ENCODE results near the gene ZNF236.

ZNF236 gene

GRCh38 chr18:77000527-77000926 lies 178.2 kb downstream of the ZNF236 start:
- Histone ChIP-seq H3K9ac (ENCODE audit: low read depth, low read length) (no peak overlapping the region), H3K4me3 (ENCODE audit: low read depth, low read length) (no peak overlapping the region), H3K4me1 (ENCODE audit: control insufficient read depth, insufficient read depth, low read length) (peaks cover 2% of the 10 kb centered on the region), H3K27me3 (ENCODE audit: control insufficient read depth, insufficient read depth, low read length) (no peaks in the 10 kb centered on the region), H3K9me3 (ENCODE audit: control insufficient read depth, insufficient read depth, low read length) (no peaks in the 10 kb centered on the region), H3K36me3 (ENCODE audit: control insufficient read depth, insufficient read depth, low read length) (no peaks in the 10 kb centered on the region)

GRCh38 chr18:77001041-77001440 lies 178.7 kb downstream of the ZNF236 start:
- Histone ChIP-seq H3K36me3 (ENCODE audit: control insufficient read depth, insufficient read depth, low read length) (no peaks in the 10 kb centered on the region), H3K27me3 (ENCODE audit: control insufficient read depth, insufficient read depth, low read length) (no peaks in the 10 kb centered on the region), H3K9me3 (ENCODE audit: control insufficient read depth, insufficient read depth, low read length) (no peaks in the 10 kb centered on the region), H3K4me1 (ENCODE audit: control insufficient read depth, insufficient read depth, low read length) (no peaks in the 10 kb centered on the region), H3K9ac (ENCODE audit: low read depth, low read length) (no peak overlapping the region), H3K4me3 (ENCODE audit: low read depth, low read length) (no peak overlapping the region)

- H3K9me3 ChIP-seq (ENCODE audit: control insufficient read depth, insufficient read depth, low read length) = no peaks in the 10 kb centered on the region
- H3K27me3 ChIP-seq (ENCODE audit: control insufficient read depth, insufficient read depth, low read length) = no peaks in the 10 kb centered on the region
- peaks cover 4% of the 10 kb centered on the region for H3K4me1 ChIP-seq (ENCODE audit: control insufficient read depth, insufficient read depth, low read length)
- H3K9ac ChIP-seq (ENCODE audit: low read depth, low read length) = no peak overlapping the region
- no peaks in the 10 kb centered on the region for H3K36me3 ChIP-seq (ENCODE audit: control insufficient read depth, insufficient read depth, low read length)
- H3K4me3 ChIP-seq (ENCODE audit: low read depth, low read length) = no peak overlapping the region
Observed at GRCh38 chr18:77001979-77002378, 179.6 kb downstream of the ZNF236 start.

GRCh38 chr18:77002496-77002895 lies 180.1 kb downstream of the ZNF236 start:
- H3K4me1 ChIP-seq (ENCODE audit: control insufficient read depth, insufficient read depth, low read length) = peaks cover 5% of the 10 kb centered on the region
- H3K27me3 ChIP-seq (ENCODE audit: control insufficient read depth, insufficient read depth, low read length) = no peaks in the 10 kb centered on the region
- H3K9ac ChIP-seq (ENCODE audit: low read depth, low read length) = no peak overlapping the region
- no peaks in the 10 kb centered on the region for H3K9me3 ChIP-seq (ENCODE audit: control insufficient read depth, insufficient read depth, low read length)
- H3K36me3 ChIP-seq (ENCODE audit: control insufficient read depth, insufficient read depth, low read length) = no peaks in the 10 kb centered on the region
- H3K4me3 ChIP-seq (ENCODE audit: low read depth, low read length) = no peak overlapping the region

GRCh38 chr18:77003316-77003715 lies 181.0 kb downstream of the ZNF236 start:
- Histone ChIP-seq H3K4me3 (ENCODE audit: low read depth, low read length) (no peak overlapping the region), H3K9me3 (ENCODE audit: control insufficient read depth, insufficient read depth, low read length) (no peaks in the 10 kb centered on the region), H3K27me3 (ENCODE audit: control insufficient read depth, insufficient read depth, low read length) (no peaks in the 10 kb centered on the region), H3K9ac (ENCODE audit: low read depth, low read length) (no peak overlapping the region), H3K36me3 (ENCODE audit: control insufficient read depth, insufficient read depth, low read length) (no peaks in the 10 kb centered on the region), H3K4me1 (ENCODE audit: control insufficient read depth, insufficient read depth, low read length) (peaks cover 5% of the 10 kb centered on the region)

- Histone ChIP-seq H3K9ac (ENCODE audit: low read depth, low read length) (no peak overlapping the region), H3K27me3 (ENCODE audit: control insufficient read depth, insufficient read depth, low read length) (no peaks in the 10 kb centered on the region)
Observed at GRCh38 chr18:77004555-77005380, 182.4 kb downstream of the ZNF236 start.

GRCh38 chr18:77005651-77006195 lies 183.4 kb downstream of the ZNF236 start:
- no peak overlapping the region for H3K9ac ChIP-seq (ENCODE audit: low read depth, low read length)
- H3K27me3 ChIP-seq (ENCODE audit: control insufficient read depth, insufficient read depth, low read length) = no peaks in the 10 kb centered on the region
- H3K9me3 ChIP-seq (ENCODE audit: control insufficient read depth, insufficient read depth, low read length) = no peaks in the 10 kb centered on the region
- H3K36me3 ChIP-seq (ENCODE audit: control insufficient read depth, insufficient read depth, low read length) = no peaks in the 10 kb centered on the region
- peaks cover 5% of the 10 kb centered on the region for H3K4me1 ChIP-seq (ENCODE audit: control insufficient read depth, insufficient read depth, low read length)
- H3K4me3 ChIP-seq (ENCODE audit: low read depth, low read length) = no peak overlapping the region

More at GRCh38 chr18:77004555-77005380, 182.4 kb downstream of the ZNF236 start:
- H3K36me3 ChIP-seq (ENCODE audit: control insufficient read depth, insufficient read depth, low read length) = no peaks in the 10 kb centered on the region
- H3K4me3 ChIP-seq (ENCODE audit: low read depth, low read length) = no peak overlapping the region
- no peaks in the 10 kb centered on the region for H3K9me3 ChIP-seq (ENCODE audit: control insufficient read depth, insufficient read depth, low read length)
- H3K4me1 ChIP-seq (ENCODE audit: control insufficient read depth, insufficient read depth, low read length) = peaks cover 5% of the 10 kb centered on the region

GRCh38 chr18:77006305-77007175 lies 184.2 kb downstream of the ZNF236 start:
- no peak overlapping the region for H3K4me3 ChIP-seq (ENCODE audit: low read depth, low read length)
- H3K36me3 ChIP-seq (ENCODE audit: control insufficient read depth, insufficient read depth, low read length) = no peaks in the 10 kb centered on the region
- no peaks in the 10 kb centered on the region for H3K9me3 ChIP-seq (ENCODE audit: control insufficient read depth, insufficient read depth, low read length)
- H3K9ac ChIP-seq (ENCODE audit: low read depth, low read length) = no peak overlapping the region
- no peaks in the 10 kb centered on the region for H3K27me3 ChIP-seq (ENCODE audit: control insufficient read depth, insufficient read depth, low read length)
- H3K4me1 ChIP-seq (ENCODE audit: control insufficient read depth, insufficient read depth, low read length) = peaks cover 9% of the 10 kb centered on the region

GRCh38 chr18:77007251-77007650 lies 184.9 kb downstream of the ZNF236 start:
- Histone ChIP-seq H3K36me3 (ENCODE audit: control insufficient read depth, insufficient read depth, low read length) (no peaks in the 10 kb centered on the region), H3K4me1 (ENCODE audit: control insufficient read depth, insufficient read depth, low read length) (peaks cover 9% of the 10 kb centered on the region), H3K4me3 (ENCODE audit: low read depth, low read length) (no peak overlapping the region), H3K27me3 (ENCODE audit: control insufficient read depth, insufficient read depth, low read length) (no peaks in the 10 kb centered on the region), H3K9ac (ENCODE audit: low read depth, low read length) (no peak overlapping the region), H3K9me3 (ENCODE audit: control insufficient read depth, insufficient read depth, low read length) (no peaks in the 10 kb centered on the region)

- Histone ChIP-seq H3K9me3 (ENCODE audit: control insufficient read depth, insufficient read depth, low read length) (no peaks in the 10 kb centered on the region), H3K27me3 (ENCODE audit: control insufficient read depth, insufficient read depth, low read length) (no peaks in the 10 kb centered on the region), H3K36me3 (ENCODE audit: control insufficient read depth, insufficient read depth, low read length) (no peaks in the 10 kb centered on the region), H3K4me3 (ENCODE audit: low read depth, low read length) (no peak overlapping the region), H3K9ac (ENCODE audit: low read depth, low read length) (no peak overlapping the region), H3K4me1 (ENCODE audit: control insufficient read depth, insufficient read depth, low read length) (peaks cover 9% of the 10 kb centered on the region)
Observed at GRCh38 chr18:77008006-77008405, 185.6 kb downstream of the ZNF236 start.

- H3K9me3 ChIP-seq (ENCODE audit: control insufficient read depth, insufficient read depth, low read length) = no peaks in the 10 kb centered on the region
- peaks cover 9% of the 10 kb centered on the region for H3K4me1 ChIP-seq (ENCODE audit: control insufficient read depth, insufficient read depth, low read length)
- no peaks in the 10 kb centered on the region for H3K36me3 ChIP-seq (ENCODE audit: control insufficient read depth, insufficient read depth, low read length)
- no peak overlapping the region for H3K9ac ChIP-seq (ENCODE audit: low read depth, low read length)
- no peak overlapping the region for H3K4me3 ChIP-seq (ENCODE audit: low read depth, low read length)
- no peaks in the 10 kb centered on the region for H3K27me3 ChIP-seq (ENCODE audit: control insufficient read depth, insufficient read depth, low read length)
Observed at GRCh38 chr18:77008576-77009315, 186.4 kb downstream of the ZNF236 start.
